Measurements from ENCODE around the gene SLC39A3.
"Not testable (repeated sequence)": the region's sequence is repeated elsewhere in the genome, so short reads cannot be mapped to it uniquely, and the experiment has no call there.

The SLC39A3 gene

DNA sequence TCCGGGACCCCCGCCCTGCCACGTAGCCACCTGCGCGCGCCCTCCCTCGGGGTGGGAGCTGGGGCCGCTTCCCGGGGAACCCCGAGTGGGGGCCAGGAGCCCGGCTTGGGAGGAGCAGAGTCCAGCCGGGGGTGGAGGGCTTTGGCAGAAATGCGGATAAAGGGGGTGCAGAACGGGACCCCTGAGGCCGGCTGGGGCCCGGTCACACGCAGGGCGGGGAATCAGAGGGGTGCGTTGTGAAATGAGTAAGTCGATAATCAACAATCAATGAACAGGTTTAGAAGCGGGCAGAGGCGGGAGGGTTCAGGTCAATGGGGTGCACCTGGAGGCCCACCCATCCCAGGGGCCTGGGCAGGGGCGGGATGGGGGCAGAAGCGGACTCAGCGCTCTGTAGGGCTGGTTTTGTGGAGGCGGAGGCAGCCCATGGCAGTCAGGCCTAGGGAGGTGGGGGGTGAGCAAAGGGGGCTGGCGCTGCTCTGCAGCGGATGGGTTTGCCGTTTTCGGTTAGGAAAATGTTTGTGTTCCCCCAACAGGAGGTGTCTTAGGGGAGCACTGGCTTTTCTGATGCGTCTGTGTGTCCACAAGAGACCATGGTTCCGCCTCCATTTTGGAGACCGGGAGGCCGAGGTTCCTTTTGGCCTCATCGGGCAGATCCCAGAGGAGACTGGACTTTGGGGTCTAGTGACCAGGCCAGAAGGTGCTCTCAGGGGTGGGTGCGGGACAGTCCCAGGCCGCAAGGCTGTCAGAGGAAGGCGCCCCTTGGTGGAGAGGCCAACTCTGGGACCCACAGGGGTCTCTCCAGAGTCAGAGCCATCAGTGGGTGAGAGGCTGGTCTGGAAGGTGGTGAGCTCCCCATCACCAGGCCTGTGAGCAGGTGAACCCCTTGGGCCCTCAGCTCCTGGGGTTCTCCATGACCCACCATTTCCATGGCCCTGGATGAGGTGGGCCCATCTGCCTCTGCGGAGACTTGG, 18.0 kb downstream of the SLC39A3 start:
- no peak for DNase-seq

DNA sequence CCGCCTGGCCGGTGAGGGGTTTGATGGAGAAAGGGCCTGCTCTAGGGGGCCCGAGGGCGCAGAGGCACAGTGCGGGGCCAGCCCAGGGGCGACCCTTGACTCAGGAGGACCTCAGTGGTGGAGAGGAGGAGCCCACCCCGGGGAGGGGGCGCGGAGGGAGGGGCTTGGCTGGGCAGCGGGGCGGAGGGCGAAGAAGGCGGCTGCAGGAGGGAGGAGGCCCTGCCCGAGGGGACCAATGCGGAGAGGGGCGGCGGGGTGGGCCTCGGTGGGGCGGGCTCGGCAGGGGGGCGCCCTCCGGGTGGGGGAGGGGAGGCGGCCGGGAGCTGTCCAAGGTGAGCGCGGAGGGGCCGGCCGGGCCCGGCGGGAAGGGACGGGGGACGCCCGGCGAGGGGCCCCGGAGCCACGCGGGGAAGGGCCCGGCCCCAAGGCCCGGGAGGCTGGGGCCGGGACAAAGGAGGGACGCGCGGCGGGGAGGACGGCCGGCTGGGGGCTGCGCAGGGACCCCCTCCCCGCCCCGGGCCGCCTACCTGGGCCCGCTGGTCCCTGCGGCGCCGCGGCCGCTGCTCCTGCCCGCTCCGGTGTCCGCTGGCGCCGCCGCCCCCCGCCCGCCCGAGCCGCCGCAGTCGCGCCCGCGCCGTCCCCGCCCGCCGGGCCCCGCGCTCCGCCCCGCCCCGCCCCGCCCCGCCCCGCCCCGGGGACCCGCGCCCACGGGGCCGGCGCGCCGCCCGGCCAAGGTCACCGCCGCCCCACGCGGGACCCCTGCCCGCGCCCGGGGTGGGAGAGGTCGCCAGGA, 18.8 kb downstream of the SLC39A3 start, which contains the start of gene DIRAS1:
Gene DIRAS1 (minus strand): TSS at position 596 of the 793 bp plus-strand sequence. CDS start 3,566 bp downstream, outside the sequence.
- DNase-seq, result no peak

DNA sequence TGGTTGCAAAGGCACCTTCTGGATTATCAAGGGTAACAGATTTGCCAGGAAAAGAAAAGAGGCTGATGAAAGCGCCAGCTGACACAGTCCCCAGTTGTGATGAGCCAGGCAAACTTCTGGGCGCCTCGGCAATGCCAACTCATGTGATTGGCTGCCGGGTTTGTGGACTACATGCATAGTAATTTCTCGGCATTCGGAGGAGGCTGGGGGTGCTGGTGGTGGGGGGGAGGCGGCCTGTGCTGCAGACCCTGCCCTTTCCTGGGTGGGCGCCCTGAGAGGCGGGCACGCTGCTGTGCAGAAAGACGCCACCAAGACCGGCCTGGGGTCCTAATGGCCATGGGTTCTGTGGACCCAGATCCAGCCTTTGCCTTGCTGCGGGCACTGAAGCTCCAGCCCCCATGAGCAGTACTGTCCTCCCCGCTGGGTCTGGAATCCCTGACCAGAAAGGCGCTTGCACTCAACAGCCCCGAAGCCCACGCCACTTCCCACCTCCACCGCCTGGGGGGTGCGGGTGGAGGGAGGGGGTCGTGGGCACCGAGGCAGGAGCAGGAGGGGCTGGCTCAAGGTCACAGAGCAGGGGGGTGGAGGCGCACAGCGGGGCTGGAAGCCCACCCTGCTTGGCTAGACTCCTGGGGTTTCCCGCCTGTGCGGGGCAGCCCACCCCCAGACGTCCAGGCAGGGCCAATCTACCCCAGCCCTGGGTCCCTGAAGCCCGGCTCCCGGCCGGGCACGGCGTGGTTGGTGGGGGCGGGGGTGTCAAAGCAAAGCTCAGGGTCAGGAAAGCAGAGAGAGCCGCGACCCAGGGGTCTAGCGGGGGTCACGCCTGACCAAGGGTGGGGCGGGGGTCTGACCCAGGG, 19.7 kb downstream of the SLC39A3 start:
- DNase-seq, result no peak

DNA sequence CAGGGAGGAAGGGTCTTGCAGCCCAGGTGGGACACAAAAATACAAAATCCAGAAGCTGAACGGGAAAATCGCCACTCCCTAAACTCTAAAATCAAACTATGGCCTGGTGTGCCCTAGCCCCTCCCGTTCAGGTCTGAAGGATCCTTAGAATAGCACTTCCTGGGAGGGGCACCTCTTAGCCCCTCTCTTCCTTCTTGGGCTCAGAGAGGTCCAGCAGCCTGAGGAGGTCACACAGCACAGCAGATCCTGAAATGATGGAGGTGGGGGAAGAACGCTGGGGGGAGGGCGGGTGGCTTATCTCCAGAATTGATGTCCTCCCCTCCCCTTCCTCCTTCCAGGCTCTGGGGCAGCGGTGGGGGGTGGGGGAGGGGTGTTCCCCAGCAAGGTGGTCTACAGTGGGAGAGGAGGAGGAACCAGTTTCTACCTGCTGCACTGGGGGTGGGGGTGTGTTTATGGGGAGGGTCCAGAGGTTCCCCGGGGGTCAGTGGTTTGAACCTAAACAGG, 20.5 kb downstream of the SLC39A3 start:
- DNase-seq, result no peak

DNA sequence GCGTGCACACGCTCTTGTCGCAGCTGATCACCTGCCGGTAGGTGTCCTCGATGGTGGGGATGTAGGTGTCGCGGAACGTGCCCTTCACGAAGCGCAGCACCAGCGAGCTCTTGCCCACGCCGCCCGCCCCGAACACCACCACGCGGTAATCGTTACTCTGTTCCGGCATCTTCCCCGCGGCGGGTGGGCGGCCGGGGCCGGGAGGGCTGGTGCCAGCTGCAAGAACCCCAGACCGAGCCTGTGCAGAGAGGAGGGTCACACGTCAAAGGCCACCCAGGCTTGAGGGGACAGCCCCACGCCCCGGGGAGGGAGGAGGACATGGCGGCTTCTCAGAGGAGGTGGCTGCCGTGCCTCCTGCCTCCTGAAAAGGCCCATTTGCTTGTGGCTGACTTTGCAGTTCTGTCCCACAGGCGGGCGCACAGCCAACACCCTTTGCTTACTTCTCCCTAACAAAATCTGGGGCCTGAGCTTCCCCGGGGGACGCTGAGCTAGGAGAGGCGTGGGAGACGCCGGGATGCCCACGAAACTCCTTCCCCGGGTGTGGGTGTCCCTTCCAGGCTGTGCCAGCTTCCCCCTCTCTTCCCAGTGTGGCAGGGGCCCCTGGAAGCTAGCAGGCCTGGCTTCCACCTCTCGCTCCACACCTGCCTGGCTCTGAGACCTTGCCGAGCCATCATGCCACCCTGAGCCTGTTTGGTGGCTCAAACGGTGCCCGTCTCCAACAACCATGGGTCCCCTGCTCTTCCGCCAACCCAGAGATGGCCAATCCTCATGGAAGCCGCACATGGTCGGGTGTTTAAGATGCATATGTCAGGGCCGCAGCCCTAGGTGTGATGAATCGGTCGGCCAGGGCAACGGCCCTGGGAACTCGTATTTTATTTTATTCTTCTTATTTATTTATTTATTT, 21.9 kb downstream of the SLC39A3 start:
- DNase-seq, result no peak

DNA sequence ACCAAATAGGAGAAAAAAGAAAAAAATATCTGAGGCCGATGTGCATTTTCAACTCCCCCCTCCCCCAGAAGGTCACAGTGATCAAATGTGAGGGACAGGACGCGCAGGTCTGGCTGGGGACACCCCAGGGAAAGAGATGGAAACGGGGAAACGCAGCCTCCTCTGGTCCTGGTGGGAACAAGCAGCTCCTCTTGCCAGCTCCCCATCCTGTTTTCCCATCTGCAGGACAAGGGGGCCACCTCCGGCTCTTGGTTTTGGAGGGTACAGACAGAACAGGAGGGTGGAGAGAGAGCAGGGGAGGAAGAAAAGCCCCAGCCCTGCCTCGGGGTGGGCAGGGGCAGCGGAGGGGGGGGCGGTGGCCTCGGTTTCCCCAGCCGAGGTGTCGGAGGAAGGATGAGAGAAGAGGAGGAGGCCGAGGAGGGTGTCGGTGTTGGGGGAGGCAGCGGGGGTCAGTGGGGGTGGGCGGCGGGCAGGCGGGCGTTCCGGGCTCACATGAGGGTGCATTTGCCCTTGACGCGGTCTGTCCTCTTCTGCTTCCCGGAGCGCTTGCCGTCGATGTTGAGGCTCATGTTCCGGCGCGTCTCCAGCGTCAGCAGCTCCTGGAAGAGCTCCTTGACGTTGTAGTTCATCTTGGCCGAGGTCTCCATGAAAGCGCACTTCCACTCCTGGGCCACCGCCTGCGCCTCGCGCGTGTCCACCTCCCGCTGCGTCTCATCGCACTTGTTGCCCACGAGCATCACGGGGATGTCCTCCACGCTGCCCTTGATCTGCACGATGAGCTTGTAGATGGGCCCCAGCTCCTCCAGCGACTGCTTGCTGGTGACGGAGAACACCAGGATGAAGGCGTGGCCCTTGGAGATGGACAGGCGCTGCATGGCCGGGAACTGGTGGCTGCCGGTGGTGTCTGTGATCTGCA, 22.8 kb downstream of the SLC39A3 start:
- DNase-seq, result no peak

DNA sequence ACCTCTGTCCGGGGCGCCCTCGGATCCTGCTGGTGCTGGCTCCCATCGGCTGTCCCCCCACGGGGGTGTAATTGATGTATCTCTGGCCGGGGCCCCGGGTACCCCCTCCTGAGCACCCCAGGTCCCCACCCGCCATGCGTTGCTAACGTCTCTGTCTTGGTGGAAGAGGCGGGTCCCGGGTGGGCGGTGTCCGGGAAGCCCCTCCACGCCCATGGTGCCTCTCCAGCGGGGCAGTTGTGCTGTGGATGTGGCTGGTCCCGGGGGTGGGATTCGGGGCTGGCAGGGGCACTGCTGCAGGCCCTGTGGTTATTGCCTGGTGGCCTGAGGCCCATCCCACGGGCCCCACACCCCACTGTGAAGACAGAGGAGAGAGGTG, 23.6 kb downstream of the SLC39A3 start:
- no peak for DNase-seq

DNA sequence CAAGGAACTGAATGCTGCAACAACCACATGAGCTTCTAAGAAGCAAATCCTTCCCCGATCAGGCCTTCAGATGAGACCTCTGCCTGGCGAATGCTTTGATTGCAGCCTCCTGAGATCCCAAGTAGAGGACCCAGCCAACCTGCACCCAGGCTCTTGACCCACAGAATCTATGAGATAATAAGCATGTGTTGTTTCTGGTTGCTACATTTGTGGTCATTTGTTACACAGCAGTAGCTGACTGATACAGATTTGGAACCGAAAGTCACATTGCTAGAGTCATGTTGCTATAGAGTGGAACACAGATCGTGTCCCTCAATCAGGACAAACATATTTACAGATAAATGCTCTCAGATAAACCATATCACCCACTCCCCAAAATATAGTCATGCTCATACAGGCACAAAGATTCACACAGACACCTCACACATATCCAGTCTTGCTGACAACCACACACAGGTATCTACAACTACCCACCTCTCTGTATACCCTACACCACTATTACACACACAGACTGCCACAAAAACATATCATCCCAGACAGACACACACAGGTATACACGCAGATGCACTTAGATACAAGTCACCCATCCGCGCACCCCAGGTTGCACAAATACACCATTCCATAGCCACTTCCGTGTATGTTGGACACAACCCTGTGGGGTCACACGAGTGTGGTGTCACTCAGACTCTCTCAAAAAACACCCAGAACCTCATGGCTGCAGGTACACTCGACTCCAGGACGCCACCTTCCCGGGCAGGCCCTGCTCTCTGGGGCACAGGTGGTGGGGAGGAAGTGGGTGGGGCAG, 24.1 kb downstream of the SLC39A3 start:
- no peak for DNase-seq

DNA sequence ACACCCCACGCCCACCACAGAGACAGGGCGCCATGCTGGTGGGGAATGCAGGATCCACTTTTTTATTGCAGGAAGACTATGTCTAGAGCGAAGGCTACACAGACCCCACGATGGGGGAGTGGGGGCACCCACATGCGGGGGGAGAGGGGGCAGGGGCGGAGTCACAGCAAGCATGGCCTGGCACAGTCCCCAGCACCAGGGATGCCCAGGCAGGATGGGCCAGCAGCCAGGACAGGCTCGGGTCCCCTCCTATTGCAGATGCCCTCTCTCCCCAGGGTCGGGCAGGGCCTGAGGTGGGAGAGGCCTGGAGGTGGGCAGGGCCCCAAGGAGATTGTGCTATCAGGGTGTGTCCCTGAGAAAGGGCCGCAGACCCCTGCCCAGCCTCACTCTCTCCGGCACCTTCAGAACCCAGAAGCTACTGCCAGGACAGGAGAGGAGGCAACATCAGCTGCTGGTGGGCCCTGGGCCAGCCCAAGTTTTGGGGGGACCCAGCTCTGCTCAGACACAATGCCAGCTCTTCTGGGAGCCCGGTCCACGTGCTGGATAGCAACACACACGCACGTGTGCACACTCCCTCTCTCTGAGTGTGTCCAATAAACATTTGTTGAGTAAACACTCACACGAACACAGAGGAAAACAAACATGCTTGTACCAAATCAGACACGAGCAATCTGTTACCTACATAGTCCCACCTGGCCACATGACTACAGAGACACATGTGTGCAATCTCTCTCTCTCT, 25.1 kb downstream of the SLC39A3 start:
- DNase-seq, result no peak

DNA sequence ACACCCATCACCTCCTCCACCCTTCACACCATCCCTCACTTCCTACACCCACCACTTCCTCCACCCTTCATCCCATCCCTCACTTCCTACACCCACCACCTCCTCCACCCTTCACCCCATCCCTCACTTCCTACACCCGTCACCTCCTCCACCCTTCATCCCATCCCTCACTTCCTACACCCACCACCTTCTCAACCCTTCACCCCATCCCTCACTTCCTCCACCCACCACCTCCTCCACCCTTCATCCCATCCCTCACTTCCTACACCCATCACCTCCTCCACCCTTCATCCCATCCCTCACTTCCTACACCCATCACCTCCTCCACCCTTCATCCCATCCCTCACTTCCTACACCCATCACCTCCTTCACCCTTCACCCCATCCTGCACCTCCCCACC, 25.7 kb downstream of the SLC39A3 start:
- not testable (repeated sequence) for DNase-seq

DNA sequence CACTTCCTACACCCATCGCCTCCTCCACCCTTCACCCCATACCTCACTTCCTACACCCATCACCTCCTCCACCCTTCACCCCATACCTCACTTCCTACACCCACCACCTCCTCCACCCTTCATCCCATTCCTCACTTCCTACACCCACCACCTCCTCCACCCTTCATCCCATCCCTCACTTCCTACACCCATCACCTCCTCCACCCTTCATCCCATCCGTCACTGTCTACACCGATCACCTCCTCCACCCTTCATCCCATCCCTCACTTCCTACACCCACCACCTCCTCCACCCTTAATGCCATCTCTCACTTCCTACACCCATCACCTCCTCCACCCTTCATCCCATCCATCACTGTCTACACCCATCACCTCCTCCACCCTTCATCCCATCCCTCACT, 26.6 kb downstream of the SLC39A3 start:
- DNase-seq, result not testable (repeated sequence)

DNA sequence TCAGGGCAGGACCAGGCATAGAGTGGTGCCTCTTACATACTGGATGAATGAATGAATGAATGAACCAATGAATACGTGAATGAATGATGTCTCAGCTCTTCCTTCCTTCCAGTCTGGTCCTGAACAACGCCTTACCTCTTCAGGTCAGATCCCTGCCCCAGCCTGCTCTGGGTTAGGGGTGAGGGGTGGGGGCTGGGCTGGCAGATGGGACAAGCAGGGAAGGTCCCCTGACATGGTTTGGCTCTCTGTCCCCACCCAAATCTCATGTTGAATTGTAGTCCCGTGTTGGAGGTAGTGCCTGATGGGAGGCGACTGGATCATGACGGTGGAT, 28.0 kb downstream of the SLC39A3 start:
- no peak for DNase-seq

DNA sequence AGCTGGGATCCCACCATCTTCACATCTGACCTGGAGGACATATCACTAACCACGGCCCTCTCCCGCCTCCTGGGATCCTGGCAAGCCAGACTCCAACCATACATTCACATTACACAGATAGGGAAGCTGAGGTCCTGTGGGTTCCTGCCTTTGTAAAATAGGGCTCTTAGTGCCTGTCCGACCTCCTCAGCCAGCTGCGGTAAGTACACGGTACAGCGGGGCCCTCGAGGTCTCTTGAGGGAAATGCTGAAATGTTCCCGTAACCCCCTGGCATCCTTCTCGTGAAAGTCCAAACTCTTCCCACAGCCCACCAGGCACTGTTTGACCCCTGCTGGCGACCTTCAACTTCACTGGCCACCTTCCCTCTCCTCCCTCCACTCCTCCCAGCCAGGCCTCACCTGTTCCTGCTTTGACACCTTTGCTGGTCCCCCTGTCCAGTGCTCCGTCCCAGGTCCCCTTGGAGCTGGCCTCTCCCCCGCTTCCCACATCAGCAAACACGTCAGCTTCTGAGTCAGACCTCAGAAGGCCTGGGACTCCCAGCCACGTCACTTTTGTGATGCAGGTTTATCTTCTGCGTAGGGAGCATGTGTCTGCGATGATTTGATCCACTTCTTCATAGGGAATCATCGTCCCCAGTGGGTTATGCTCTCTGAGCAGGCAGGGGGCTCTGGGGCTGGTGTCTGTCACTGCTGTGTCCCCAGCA, 28.5 kb downstream of the SLC39A3 start:
- DNase-seq, result no peak

DNA sequence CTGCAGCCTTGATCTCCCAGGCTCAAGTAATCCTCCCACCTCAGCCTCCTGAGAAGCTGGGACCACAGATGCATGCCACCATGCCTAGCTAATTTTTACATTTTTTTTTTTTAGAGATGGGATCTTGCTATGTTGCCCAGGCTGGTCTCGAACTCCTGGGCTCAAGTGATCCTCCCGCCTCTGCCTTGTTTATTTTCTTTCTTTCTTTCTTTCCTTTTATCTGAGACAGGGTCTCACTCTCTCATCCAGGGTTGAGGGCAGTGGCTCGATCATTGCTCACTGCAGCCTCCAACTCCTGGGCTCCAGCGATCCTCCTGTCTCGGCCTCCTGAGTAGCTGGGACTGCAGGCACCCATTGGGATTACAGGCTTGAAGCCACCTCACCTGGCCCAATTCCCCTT, 33.6 kb downstream of the SLC39A3 start:
- DNase-seq, result no peak

DNA sequence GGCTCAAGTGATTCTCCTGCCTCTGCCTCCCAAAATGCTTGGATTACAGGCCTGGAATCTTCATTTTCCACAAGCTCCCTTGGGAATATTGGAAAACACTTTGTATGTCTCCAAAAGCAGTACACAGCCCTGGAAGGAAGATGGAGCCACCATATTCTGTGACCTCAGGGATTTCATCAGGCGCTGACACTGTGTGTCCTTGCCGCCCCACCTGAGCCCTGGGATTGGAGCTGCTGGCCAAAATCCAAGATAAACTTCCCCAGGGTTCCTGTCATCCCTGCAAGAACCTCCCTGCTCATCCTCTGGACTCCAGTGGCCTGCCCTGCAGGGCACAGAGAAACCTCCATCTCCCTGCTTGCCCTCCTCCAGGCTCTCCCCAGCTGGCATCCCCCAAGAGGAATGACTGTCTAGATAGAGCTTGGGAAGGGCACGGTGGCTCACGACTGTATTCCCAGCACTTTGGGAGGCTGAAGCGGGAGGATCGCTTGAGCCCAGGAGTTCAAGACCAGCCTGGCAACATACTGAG, 36.1 kb downstream of the SLC39A3 start:
- DNase-seq, result no peak

DNA sequence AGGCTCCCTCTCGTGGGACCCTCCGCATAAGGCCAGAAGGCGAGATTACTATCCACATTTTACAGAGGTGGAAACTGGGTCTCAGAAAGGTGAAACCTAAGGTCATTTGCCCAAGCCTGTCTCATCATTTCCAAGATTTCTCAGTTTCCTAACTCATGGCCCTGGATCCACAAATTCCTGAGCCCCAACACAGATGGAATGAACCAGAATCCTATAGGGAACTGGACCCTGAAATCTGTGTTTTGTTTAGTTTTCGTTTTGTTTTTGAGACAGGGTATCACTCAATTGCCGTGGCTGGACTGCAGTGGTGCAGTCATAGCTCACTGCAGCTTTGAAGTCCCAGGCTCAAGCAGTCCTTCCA, 36.8 kb downstream of the SLC39A3 start:
- no peak for DNase-seq

DNA sequence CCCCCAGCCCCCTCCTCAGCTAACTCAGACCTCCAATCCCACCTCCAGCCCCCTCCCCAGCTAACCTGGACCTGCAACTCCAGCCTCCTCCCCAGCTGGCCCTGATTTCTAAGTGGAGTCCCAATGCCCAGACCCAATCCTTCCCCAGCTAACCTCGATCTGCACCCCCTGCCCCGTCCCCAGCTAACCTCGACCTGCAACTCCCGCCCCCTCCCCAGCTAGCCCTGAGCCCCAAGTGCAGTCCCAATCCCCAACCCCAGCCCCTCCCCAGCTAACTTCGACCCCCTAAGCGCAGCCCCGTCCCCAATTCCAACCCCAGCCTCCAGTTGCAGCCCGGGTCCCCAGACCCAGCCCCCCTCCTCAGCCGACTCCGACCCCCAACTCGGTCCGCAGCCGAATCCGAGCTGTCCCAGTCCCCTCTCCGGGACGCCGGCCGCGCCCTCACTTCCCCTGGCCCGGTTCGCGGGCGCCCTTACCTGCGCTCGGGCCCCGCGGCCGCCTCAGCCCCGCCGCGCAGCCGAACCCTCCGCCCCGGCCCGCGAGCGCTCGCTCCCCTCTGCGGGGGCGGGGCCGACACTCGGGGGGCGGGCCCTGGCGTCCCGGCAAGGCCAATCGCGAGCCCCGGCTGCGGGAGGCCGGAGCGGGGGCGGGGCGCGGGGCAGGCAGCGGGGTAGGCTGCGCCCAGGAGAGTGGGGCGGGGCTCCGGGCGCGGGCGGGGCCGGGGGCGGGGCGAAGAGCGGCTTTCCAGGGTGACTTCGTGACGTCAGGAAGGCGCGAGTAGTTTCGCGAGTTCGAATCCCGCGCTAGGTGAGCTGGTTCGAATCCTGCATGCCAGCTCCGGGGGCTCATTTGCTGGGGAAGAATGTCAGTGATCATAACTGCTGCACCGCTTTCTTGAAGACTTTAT, 37.4 kb downstream of the SLC39A3 start, which contains the start of gene GNG7:
Gene GNG7 (minus strand): TSS at position 525 of the 907 bp plus-strand sequence. CDS start 182,006 bp downstream, outside the sequence.
- peak; percentile 74 for DNase-seq
